Astrocyte (in vitro differentiated cells and primary cell): Measurements from ENCODE around the gene NAA16.

ENCODE experiments used
- EZH2 ChIP-seq: IDR thresholded peaks from 2 replicates; pipeline ENCODE4 v1.6.1; 2012; ENCODE audit warnings: mild to moderate bottlenecking, low read length, inconsistent platforms; ENCODE audit not compliant: insufficient read depth
- TF ChIP-seq, protein P1 (sequence below): IDR thresholded peaks from 2 replicates; pipeline ENCODE4 v1.5.1; 2011; ENCODE audit warnings: low read depth, mild to moderate bottlenecking, inconsistent platforms, low read length, moderate library complexity; ENCODE audit not compliant: insufficient read depth

DNA sequence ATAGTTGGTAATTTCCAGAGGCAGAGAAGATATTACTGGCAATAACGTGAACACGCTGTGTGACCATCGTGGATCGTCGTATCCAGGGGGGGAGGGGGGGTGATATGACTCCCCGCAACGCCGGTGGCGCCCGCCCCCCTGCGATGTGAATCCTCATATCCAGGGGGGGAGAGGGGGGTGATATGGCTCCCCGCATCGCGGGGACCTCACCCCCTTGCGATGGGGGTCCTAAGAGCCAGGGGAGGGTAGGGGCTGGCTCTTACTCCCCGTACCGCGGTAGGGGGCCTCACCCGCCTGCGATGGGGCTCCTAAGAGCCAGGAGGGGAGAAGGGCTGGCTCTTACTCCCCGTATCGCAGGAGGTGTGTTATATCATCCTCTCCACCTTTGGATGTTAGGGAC, 115.0 kb downstream of the NAA16 start:
- TF ChIP-seq EZH2, result no peak
- TF ChIP-seq, protein P1, sequence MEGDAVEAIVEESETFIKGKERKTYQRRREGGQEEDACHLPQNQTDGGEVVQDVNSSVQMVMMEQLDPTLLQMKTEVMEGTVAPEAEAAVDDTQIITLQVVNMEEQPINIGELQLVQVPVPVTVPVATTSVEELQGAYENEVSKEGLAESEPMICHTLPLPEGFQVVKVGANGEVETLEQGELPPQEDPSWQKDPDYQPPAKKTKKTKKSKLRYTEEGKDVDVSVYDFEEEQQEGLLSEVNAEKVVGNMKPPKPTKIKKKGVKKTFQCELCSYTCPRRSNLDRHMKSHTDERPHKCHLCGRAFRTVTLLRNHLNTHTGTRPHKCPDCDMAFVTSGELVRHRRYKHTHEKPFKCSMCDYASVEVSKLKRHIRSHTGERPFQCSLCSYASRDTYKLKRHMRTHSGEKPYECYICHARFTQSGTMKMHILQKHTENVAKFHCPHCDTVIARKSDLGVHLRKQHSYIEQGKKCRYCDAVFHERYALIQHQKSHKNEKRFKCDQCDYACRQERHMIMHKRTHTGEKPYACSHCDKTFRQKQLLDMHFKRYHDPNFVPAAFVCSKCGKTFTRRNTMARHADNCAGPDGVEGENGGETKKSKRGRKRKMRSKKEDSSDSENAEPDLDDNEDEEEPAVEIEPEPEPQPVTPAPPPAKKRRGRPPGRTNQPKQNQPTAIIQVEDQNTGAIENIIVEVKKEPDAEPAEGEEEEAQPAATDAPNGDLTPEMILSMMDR, result no peak
